Measurements from ENCODE around the gene SPATS2.
"Not testable (repeated sequence)": the region's sequence is repeated elsewhere in the genome, so short reads cannot be mapped to it uniquely, and the experiment has no call there.

The SPATS2 gene

GRCh38 chr12:49502590-49502989 lies 135.3 kb downstream of the SPATS2 start:
- ChIA-PET CTCF (no interaction called here), POLR2A (no interaction called here)
- TF ChIP-seq FOXM1 (IDR thresholded peaks at IDR 0.05; ENCODE audit: borderline replicate concordance) (no peak), CTBP1 (IDR thresholded peaks at IDR 0.05; ENCODE audit: borderline replicate concordance) (no peak), PKNOX1 (IDR thresholded peaks at IDR 0.05) (no peak), LEF1 (IDR thresholded peaks at IDR 0.05; ENCODE audit: borderline replicate concordance) (no peak), FOXA1 (IDR thresholded peaks at IDR 0.05) (no peak), NFRKB (IDR thresholded peaks at IDR 0.05) (no peak), ARNT (IDR thresholded peaks at IDR 0.05) (no peak), SP1 (IDR thresholded peaks at IDR 0.05) (no peak)
- DNase-seq (ENCODE audit: extremely low spot score) = no peak

- CTCF ChIA-PET = interaction anchor here (0.8 kb wide), 1 partner anchor 156 kb away, joined by 3 read pairs; no protein-coding TSS in a partner anchor
- POLR2A ChIA-PET = no interaction called here
Measured at GRCh38 chr12:49503674-49504180, 136.5 kb downstream of the SPATS2 start.

GRCh38 chr12:49505672-49506071 lies 138.4 kb downstream of the SPATS2 start:
- CTCF ChIA-PET = interaction anchor here (1.2 to 1.3 kb wide), 2 partner anchors 147 to 158 kb away, joined by 3 read pairs; no protein-coding TSS in a partner anchor

More at GRCh38 chr12:49503674-49504180, 136.5 kb downstream of the SPATS2 start:
- TF ChIP-seq LEF1 (IDR thresholded peaks at IDR 0.05; ENCODE audit: borderline replicate concordance) = no peak
- TF ChIP-seq TARDBP (IDR thresholded peaks at IDR 0.05) = no peak
- no peak for TF ChIP-seq FOXK2 (IDR thresholded peaks at IDR 0.05)
- TF ChIP-seq FOXA1 (IDR thresholded peaks at IDR 0.05) = no peak
- TF ChIP-seq L3MBTL2 (conservative IDR thresholded peaks at IDR 0.05) = no peak
- no peak for TF ChIP-seq PKNOX1 (IDR thresholded peaks at IDR 0.05)
- TF ChIP-seq FOXM1 (IDR thresholded peaks at IDR 0.05; ENCODE audit: borderline replicate concordance) = no peak
- TF ChIP-seq ZNF384 (IDR thresholded peaks at IDR 0.05) = no peak
- no peak for DNase-seq (ENCODE audit: extremely low spot score)

GRCh38 chr12:49507139-49507538 lies 139.9 kb downstream of the SPATS2 start:
- no peak for TF ChIP-seq SUZ12 (IDR thresholded peaks at IDR 0.05)
- TF ChIP-seq FOXM1 (IDR thresholded peaks at IDR 0.05; ENCODE audit: borderline replicate concordance) = no peak
- no peak for TF ChIP-seq FOXK2 (IDR thresholded peaks at IDR 0.05)
- no peak for TF ChIP-seq ARNT (IDR thresholded peaks at IDR 0.05)
- no peak for TF ChIP-seq LEF1 (IDR thresholded peaks at IDR 0.05; ENCODE audit: borderline replicate concordance)
- TF ChIP-seq NFRKB (IDR thresholded peaks at IDR 0.05) = no peak
- no peak for TF ChIP-seq SP1 (IDR thresholded peaks at IDR 0.05)
- no peak for TF ChIP-seq ZNF384 (IDR thresholded peaks at IDR 0.05)
- no peak for TF ChIP-seq L3MBTL2 (conservative IDR thresholded peaks at IDR 0.05)
- no peak for TF ChIP-seq TARDBP (IDR thresholded peaks at IDR 0.05)
- TF ChIP-seq HDGF (IDR thresholded peaks at IDR 0.05; ENCODE audit: borderline replicate concordance) = no peak
- no peak for TF ChIP-seq ELF4 (IDR thresholded peaks at IDR 0.05)
- no peak for TF ChIP-seq FOXA1 (IDR thresholded peaks at IDR 0.05)
- no peak for TF ChIP-seq CTBP1 (IDR thresholded peaks at IDR 0.05; ENCODE audit: borderline replicate concordance)
- TF ChIP-seq PKNOX1 (IDR thresholded peaks at IDR 0.05) = no peak
- no peak for TF ChIP-seq BHLHE40 (IDR thresholded peaks at IDR 0.05; ENCODE audit: borderline replicate concordance)
- CTCF ChIA-PET = interaction anchor here (1.0 kb wide), 1 partner anchor 149 kb away, joined by 4 read pairs; no protein-coding TSS in a partner anchor
- POLR2A ChIA-PET = interaction anchor here (0.8 kb wide), 1 partner anchor 140 kb away, joined by 3 read pairs; the partner anchor contains the start of gene SPATS2
- no peak for DNase-seq (ENCODE audit: extremely low spot score)

More at GRCh38 chr12:49505672-49506071, 138.4 kb downstream of the SPATS2 start:
- POLR2A ChIA-PET = no interaction called here
- TF ChIP-seq SP1 (IDR thresholded peaks at IDR 0.05) = no peak
- no peak for TF ChIP-seq ARNT (IDR thresholded peaks at IDR 0.05)
- TF ChIP-seq FOXM1 (IDR thresholded peaks at IDR 0.05; ENCODE audit: borderline replicate concordance) = no peak
- no peak for TF ChIP-seq LEF1 (IDR thresholded peaks at IDR 0.05; ENCODE audit: borderline replicate concordance)
- no peak for DNase-seq (ENCODE audit: extremely low spot score)

GRCh38 chr12:49509681-49510080 lies 142.4 kb downstream of the SPATS2 start:
- CTCF ChIA-PET = interaction anchor here (1.4 to 5.0 kb wide), 2 partner anchors 152 to 162 kb away, joined by 3 to 88 read pairs; no protein-coding TSS in a partner anchor
- DNase-seq (ENCODE audit: extremely low spot score); POLR2A ChIA-PET: not testable (repeated sequence)

GRCh38 chr12:49511410-49511809 lies 144.1 kb downstream of the SPATS2 start:
- no peak for TF ChIP-seq LEF1 (IDR thresholded peaks at IDR 0.05; ENCODE audit: borderline replicate concordance)
- TF ChIP-seq HDGF (IDR thresholded peaks at IDR 0.05; ENCODE audit: borderline replicate concordance) = no peak
- no peak for TF ChIP-seq FOXA1 (IDR thresholded peaks at IDR 0.05)
- no peak for TF ChIP-seq CTBP1 (IDR thresholded peaks at IDR 0.05; ENCODE audit: borderline replicate concordance)
- no peak for TF ChIP-seq SP1 (IDR thresholded peaks at IDR 0.05)
- no peak for TF ChIP-seq FOXK2 (IDR thresholded peaks at IDR 0.05)
- no peak for TF ChIP-seq ARNT (IDR thresholded peaks at IDR 0.05)
- TF ChIP-seq BHLHE40 (IDR thresholded peaks at IDR 0.05; ENCODE audit: borderline replicate concordance) = no peak
- TF ChIP-seq FOXM1 (IDR thresholded peaks at IDR 0.05; ENCODE audit: borderline replicate concordance) = no peak
- no peak for TF ChIP-seq PKNOX1 (IDR thresholded peaks at IDR 0.05)
- TF ChIP-seq NFRKB (IDR thresholded peaks at IDR 0.05) = no peak
- no peak for TF ChIP-seq ZNF384 (IDR thresholded peaks at IDR 0.05)
- no peak for TF ChIP-seq L3MBTL2 (conservative IDR thresholded peaks at IDR 0.05)
- no peak for TF ChIP-seq ELF4 (IDR thresholded peaks at IDR 0.05)
- no peak for TF ChIP-seq TARDBP (IDR thresholded peaks at IDR 0.05)
- POLR2A ChIA-PET = interaction anchor here (5.9 kb wide), 1 partner anchor 145 kb away, joined by 34 read pairs; the partner anchor contains the start of gene SPATS2
- DNase-seq (ENCODE audit: extremely low spot score) = no peak
- CTCF ChIA-PET = interaction anchor here (1.0 to 5.0 kb wide), 3 partner anchors 153 to 179 kb away, joined by 3 to 88 read pairs (median 6); partner anchors contain the start of gene DNAJC22

Measured in HEK293T (cell line).